Measurements from ENCODE around the gene HOXC9.

Gene HOXC9

GRCh38 chr12:53972722-53973235 lies 27.2 kb upstream of the HOXC9 start, which contains the start of gene HOXC11:
HOXC11 (plus strand) TSS chr12:53973126; CDS start chr12:53973242, 116 bp downstream.
- peaks cover 96% of the 10 kb centered on the region for H3K27me3 ChIP-seq (ENCODE audit: low read depth, low read length)

GRCh38 chr12:53973236-53974042 lies 26.5 kb upstream of the HOXC9 start:
- H3K27ac ChIP-seq (ENCODE audit: low read length) = no peak overlapping the region
- H3K4me1 ChIP-seq (ENCODE audit: control insufficient read depth in 1 of 2, insufficient read depth in 2 of 2, low read length in 2 of 2) = peaks cover 0 to 27% of the 10 kb centered on the region in 2 donors
- H3K4me3 ChIP-seq (ENCODE audit: low read depth in 1 of 2, low read length in 2 of 2) = no peak overlapping the region
- no peaks in the 10 kb centered on the region for H3K36me3 ChIP-seq (ENCODE audit: control insufficient read depth in 1 of 2, insufficient read depth in 2 of 2, low read length in 2 of 2)
- peaks cover 93% of the 10 kb centered on the region for H3K27me3 ChIP-seq (ENCODE audit: low read depth, low read length)
- no peaks in the 10 kb centered on the region for H3K9me3 ChIP-seq (ENCODE audit: control insufficient read depth in 1 of 2, low read length in 2 of 2)

More at GRCh38 chr12:53972722-53973235, 27.2 kb upstream of the HOXC9 start, which contains the start of gene HOXC11:
- no peak within 1 kb of the TSS for H3K4me3 ChIP-seq (ENCODE audit: low read depth in 1 of 2, low read length in 2 of 2)
- peaks cover 0 to 27% of the 10 kb centered on the region in 2 donors for H3K4me1 ChIP-seq (ENCODE audit: control insufficient read depth in 1 of 2, insufficient read depth in 2 of 2, low read length in 2 of 2)
- H3K9me3 ChIP-seq (ENCODE audit: control insufficient read depth in 1 of 2, low read length in 2 of 2) = no peaks in the 10 kb centered on the region
- no peaks in the 10 kb centered on the region for H3K36me3 ChIP-seq (ENCODE audit: control insufficient read depth in 1 of 2, insufficient read depth in 2 of 2, low read length in 2 of 2)
- no peak within 1 kb of the TSS for H3K27ac ChIP-seq (ENCODE audit: low read length)

GRCh38 chr12:53974084-53975063 lies 25.6 kb upstream of the HOXC9 start, which contains the start of gene HOTAIR:
HOTAIR (minus strand) TSS chr12:53974954.
- H3K36me3 ChIP-seq (ENCODE audit: control insufficient read depth in 1 of 2, insufficient read depth in 2 of 2, low read length in 2 of 2) = no peaks in the 10 kb centered on the region
- H3K4me1 ChIP-seq (ENCODE audit: control insufficient read depth in 1 of 2, insufficient read depth in 2 of 2, low read length in 2 of 2) = peaks cover 0 to 27% of the 10 kb centered on the region in 2 donors
- H3K4me3 ChIP-seq (ENCODE audit: low read depth in 1 of 2, low read length in 2 of 2) = peak within 1 kb of the TSS in 1 of 2 donors; percentile 32
- peaks cover 92% of the 10 kb centered on the region for H3K27me3 ChIP-seq (ENCODE audit: low read depth, low read length)
- H3K9me3 ChIP-seq (ENCODE audit: control insufficient read depth in 1 of 2, low read length in 2 of 2) = no peaks in the 10 kb centered on the region
- no peak within 1 kb of the TSS for H3K27ac ChIP-seq (ENCODE audit: low read length)

GRCh38 chr12:53975064-53975471 lies 24.9 kb upstream of the HOXC9 start:
- Histone ChIP-seq H3K4me3 (ENCODE audit: low read depth in 1 of 2, low read length in 2 of 2) (peak overlapping the region in 1 of 2 donors; percentile 32), H3K27ac (ENCODE audit: low read length) (no peak overlapping the region), H3K27me3 (ENCODE audit: low read depth, low read length) (peaks cover 92% of the 10 kb centered on the region)

GRCh38 chr12:53975479-53976152 lies 24.3 kb upstream of the HOXC9 start:
- Histone ChIP-seq H3K36me3 (ENCODE audit: control insufficient read depth in 1 of 2, insufficient read depth in 2 of 2, low read length in 2 of 2) (no peaks in the 10 kb centered on the region), H3K4me1 (ENCODE audit: control insufficient read depth in 1 of 2, insufficient read depth in 2 of 2, low read length in 2 of 2) (peaks cover 0 to 27% of the 10 kb centered on the region in 2 donors), H3K27me3 (ENCODE audit: low read depth, low read length) (peaks cover 90% of the 10 kb centered on the region), H3K27ac (ENCODE audit: low read length) (no peak overlapping the region), H3K4me3 (ENCODE audit: low read depth in 1 of 2, low read length in 2 of 2) (no peak overlapping the region), H3K9me3 (ENCODE audit: control insufficient read depth in 1 of 2, low read length in 2 of 2) (no peaks in the 10 kb centered on the region)

More at GRCh38 chr12:53975064-53975471, 24.9 kb upstream of the HOXC9 start:
- Histone ChIP-seq H3K4me1 (ENCODE audit: control insufficient read depth in 1 of 2, insufficient read depth in 2 of 2, low read length in 2 of 2) (peaks cover 0 to 27% of the 10 kb centered on the region in 2 donors), H3K9me3 (ENCODE audit: control insufficient read depth in 1 of 2, low read length in 2 of 2) (no peaks in the 10 kb centered on the region), H3K36me3 (ENCODE audit: control insufficient read depth in 1 of 2, insufficient read depth in 2 of 2, low read length in 2 of 2) (no peaks in the 10 kb centered on the region)

- H3K27ac ChIP-seq (ENCODE audit: low read length) = no peak overlapping the region
- H3K9me3 ChIP-seq (ENCODE audit: control insufficient read depth in 1 of 2, low read length in 2 of 2) = no peaks in the 10 kb centered on the region
- no peak overlapping the region for H3K4me3 ChIP-seq (ENCODE audit: low read depth in 1 of 2, low read length in 2 of 2)
- peaks cover 90% of the 10 kb centered on the region for H3K27me3 ChIP-seq (ENCODE audit: low read depth, low read length)
- H3K4me1 ChIP-seq (ENCODE audit: control insufficient read depth in 1 of 2, insufficient read depth in 2 of 2, low read length in 2 of 2) = peaks cover 0 to 27% of the 10 kb centered on the region in 2 donors
- H3K36me3 ChIP-seq (ENCODE audit: control insufficient read depth in 1 of 2, insufficient read depth in 2 of 2, low read length in 2 of 2) = no peaks in the 10 kb centered on the region
These were observed 23.7 kb upstream of the HOXC9 start for GRCh38 chr12:53976172-53976822.

- Histone ChIP-seq H3K27me3 (ENCODE audit: low read depth, low read length) (peaks cover 88% of the 10 kb centered on the region), H3K9me3 (ENCODE audit: control insufficient read depth in 1 of 2, low read length in 2 of 2) (no peaks in the 10 kb centered on the region), H3K4me1 (ENCODE audit: control insufficient read depth in 1 of 2, insufficient read depth in 2 of 2, low read length in 2 of 2) (peaks cover 0 to 27% of the 10 kb centered on the region in 2 donors), H3K4me3 (ENCODE audit: low read depth in 1 of 2, low read length in 2 of 2) (no peak overlapping the region), H3K27ac (ENCODE audit: low read length) (no peak overlapping the region), H3K36me3 (ENCODE audit: control insufficient read depth in 1 of 2, insufficient read depth in 2 of 2, low read length in 2 of 2) (no peaks in the 10 kb centered on the region)
These were observed 23.0 kb upstream of the HOXC9 start for GRCh38 chr12:53976823-53977595.

- Histone ChIP-seq H3K4me1 (ENCODE audit: control insufficient read depth in 1 of 2, insufficient read depth in 2 of 2, low read length in 2 of 2) (peaks cover 0 to 30% of the 10 kb centered on the region in 2 donors), H3K27ac (ENCODE audit: low read length) (no peak overlapping the region), H3K36me3 (ENCODE audit: control insufficient read depth in 1 of 2, insufficient read depth in 2 of 2, low read length in 2 of 2) (no peaks in the 10 kb centered on the region), H3K27me3 (ENCODE audit: low read depth, low read length) (peaks cover 88% of the 10 kb centered on the region), H3K4me3 (ENCODE audit: low read depth in 1 of 2, low read length in 2 of 2) (no peak overlapping the region), H3K9me3 (ENCODE audit: control insufficient read depth in 1 of 2, low read length in 2 of 2) (no peaks in the 10 kb centered on the region)
These were observed 22.1 kb upstream of the HOXC9 start for GRCh38 chr12:53977596-53978445.
